ENCODE measurements around the gene UBQLN2.

DNA sequence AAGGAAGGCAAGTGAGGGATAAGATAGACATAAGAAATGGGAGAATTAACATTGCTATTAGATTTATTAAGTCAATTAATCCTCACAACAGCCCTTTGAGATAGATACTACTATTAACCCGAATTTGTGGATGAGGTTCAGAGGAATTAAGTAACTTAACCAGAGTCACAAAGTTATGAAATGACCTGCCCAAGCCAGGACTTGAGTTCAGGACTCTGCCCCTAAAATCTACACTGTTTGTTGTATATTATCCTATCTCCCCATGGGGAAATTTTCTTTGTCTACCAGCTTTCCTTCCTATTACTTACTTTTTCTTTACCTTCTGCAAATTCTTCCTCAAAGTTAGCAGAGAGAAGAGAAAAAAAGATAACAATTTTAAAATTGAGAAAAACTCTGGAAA lies 33.4 kb upstream of the UBQLN2 start:
- TF ChIP-seq, protein P1, sequence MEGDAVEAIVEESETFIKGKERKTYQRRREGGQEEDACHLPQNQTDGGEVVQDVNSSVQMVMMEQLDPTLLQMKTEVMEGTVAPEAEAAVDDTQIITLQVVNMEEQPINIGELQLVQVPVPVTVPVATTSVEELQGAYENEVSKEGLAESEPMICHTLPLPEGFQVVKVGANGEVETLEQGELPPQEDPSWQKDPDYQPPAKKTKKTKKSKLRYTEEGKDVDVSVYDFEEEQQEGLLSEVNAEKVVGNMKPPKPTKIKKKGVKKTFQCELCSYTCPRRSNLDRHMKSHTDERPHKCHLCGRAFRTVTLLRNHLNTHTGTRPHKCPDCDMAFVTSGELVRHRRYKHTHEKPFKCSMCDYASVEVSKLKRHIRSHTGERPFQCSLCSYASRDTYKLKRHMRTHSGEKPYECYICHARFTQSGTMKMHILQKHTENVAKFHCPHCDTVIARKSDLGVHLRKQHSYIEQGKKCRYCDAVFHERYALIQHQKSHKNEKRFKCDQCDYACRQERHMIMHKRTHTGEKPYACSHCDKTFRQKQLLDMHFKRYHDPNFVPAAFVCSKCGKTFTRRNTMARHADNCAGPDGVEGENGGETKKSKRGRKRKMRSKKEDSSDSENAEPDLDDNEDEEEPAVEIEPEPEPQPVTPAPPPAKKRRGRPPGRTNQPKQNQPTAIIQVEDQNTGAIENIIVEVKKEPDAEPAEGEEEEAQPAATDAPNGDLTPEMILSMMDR (conservative IDR thresholded peaks at IDR 0.05 in 1 of 2, IDR thresholded peaks at IDR 0.05 in 1 of 2; ENCODE audit: extremely low read depth in 1 of 2, insufficient read depth in 1 of 2, low read depth in 1 of 2, low read length in 2 of 2): no peak
- TF ChIP-seq EZH2 (IDR thresholded peaks at IDR 0.05; ENCODE audit: borderline replicate concordance, low read length): no peak
